Smooth muscle cell of the brain vasculature (primary cell): ENCODE measurements around the gene KIF27.
"Not testable (repeated sequence)": the region's sequence is repeated elsewhere in the genome, so short reads cannot be mapped to it uniquely, and the experiment has no call there.

Experiments used
- DNase-seq: peaks from one replicate; pipeline ENCODE4 v3.0.0-alpha.2; 2012; ENCODE audit warnings: low read depth, low spot score

The KIF27 gene

GRCh38 chr9:83817356-83818278, 103.6 kb downstream of the KIF27 start, which contains the start of gene GKAP1:
Gene GKAP1, minus strand, starts transcription at chr9:83817769. Its CDS starts 11,252 bp downstream, at chr9:83806517.
- DNase-seq = peak; percentile 3

- DNase-seq = not testable (repeated sequence)
Observed at GRCh38 chr9:83817011-83817355, 104.2 kb downstream of the KIF27 start.

GRCh38 chr9:83815120-83815519, 106.1 kb downstream of the KIF27 start:
- DNase-seq = not testable (repeated sequence)

DNA sequence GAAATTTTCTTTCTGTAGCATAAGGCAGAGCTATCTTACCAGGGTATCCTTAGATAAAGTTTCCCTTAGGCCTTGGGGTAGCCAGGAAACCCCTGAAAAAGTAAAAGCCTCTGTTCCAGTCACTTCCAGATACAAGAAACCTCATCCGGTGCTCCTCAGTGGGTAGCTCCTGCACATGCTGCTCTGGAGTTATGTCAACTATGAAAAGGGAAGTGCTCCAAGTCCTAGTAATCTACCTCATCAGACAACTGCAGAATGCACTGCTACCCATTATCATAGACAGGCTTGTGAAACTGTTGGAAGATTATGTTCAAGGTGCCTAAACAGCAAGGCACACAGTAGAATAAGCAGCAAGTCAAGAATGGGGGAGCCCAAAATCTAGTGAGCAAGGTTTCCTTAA, 112.0 kb downstream of the KIF27 start:
- not testable (repeated sequence) for DNase-seq

- not testable (repeated sequence) for DNase-seq
Observed at GRCh38 chr9:83804454-83804853, 116.8 kb downstream of the KIF27 start.

DNA sequence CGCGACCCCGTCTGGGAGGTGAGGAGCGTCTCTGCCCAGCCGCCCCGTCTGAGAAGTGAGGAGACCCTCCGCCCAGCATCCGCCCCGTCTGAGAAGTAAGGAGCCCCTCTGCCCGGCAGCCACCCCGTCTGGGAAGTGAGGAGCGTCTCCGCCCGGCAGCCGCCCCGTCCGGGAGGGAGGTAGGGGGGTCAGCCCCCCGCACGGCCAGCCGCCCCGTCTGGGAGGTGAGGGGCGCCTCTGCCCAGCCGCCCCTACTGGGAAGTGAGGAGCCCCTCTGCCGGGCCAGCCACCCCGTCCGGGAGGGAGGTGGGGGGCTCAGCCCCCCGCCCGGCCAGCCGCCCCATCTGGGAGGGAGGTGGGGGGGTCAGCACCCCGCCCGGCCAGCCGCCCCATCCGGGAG, 117.3 kb downstream of the KIF27 start:
- not testable (repeated sequence) for DNase-seq

- DNase-seq = no peak
Observed at GRCh38 chr9:83800236-83801033, 120.8 kb downstream of the KIF27 start.

DNA sequence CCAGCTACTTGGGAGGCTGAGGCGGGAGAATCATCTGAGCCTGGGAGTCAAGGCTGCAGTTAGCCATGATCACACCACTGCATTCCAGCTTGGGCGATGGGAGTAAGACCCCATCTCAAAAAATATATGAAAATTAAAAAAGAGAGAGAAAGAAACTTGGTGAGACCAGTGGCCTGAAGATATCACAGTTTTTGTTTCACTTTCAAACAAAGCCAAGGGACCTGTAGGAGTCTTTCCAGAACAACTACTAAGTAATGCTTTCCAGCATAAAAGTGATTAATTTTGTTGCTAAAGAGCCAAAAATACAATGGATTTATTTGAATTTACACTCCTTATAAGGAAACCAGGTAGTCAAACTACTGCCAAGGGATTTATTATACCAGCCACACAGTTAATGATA, 127.2 kb downstream of the KIF27 start:
- no peak for DNase-seq

- no peak for DNase-seq
Observed at GRCh38 chr9:83792746-83793145, 128.5 kb downstream of the KIF27 start.
